Measurements from ENCODE around the gene TNFAIP8L1.

GRCh38 chr19:4662812-4663211, 23.5 kb downstream of the TNFAIP8L1 start:
- TF ChIP-seq, protein P1, sequence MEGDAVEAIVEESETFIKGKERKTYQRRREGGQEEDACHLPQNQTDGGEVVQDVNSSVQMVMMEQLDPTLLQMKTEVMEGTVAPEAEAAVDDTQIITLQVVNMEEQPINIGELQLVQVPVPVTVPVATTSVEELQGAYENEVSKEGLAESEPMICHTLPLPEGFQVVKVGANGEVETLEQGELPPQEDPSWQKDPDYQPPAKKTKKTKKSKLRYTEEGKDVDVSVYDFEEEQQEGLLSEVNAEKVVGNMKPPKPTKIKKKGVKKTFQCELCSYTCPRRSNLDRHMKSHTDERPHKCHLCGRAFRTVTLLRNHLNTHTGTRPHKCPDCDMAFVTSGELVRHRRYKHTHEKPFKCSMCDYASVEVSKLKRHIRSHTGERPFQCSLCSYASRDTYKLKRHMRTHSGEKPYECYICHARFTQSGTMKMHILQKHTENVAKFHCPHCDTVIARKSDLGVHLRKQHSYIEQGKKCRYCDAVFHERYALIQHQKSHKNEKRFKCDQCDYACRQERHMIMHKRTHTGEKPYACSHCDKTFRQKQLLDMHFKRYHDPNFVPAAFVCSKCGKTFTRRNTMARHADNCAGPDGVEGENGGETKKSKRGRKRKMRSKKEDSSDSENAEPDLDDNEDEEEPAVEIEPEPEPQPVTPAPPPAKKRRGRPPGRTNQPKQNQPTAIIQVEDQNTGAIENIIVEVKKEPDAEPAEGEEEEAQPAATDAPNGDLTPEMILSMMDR (conservative IDR thresholded peaks at IDR 0.05; ENCODE audit: low read depth, low read length): no peak
- no peak for TF ChIP-seq EZH2phosphoT487 (IDR thresholded peaks at IDR 0.05; ENCODE audit: borderline replicate concordance, low read length)

All from PC-3 (cell line).